CD14-positive monocyte (primary cell): ENCODE results near the gene SUSD1. TPM values are rescaled to one million over a fixed set of nuclear protein-coding genes. Genes with fewer than 3 reads are reported as not detected.
A peak's percentile ranks its signal among the peaks of the same experiment; 100 is the strongest.

Experiments used
- DNase-seq, 3 donors: peaks; one replicate each; pipeline ENCODE4 v3.0.0-alpha.2; 2011 to 2022
- H2AFZ ChIP-seq: 2 replicates; pipeline ENCODE4 v1.6.0; 2012; ENCODE audit warnings: mild to moderate bottlenecking, low read depth, low read length, inconsistent platforms; ENCODE audit not compliant: insufficient read depth, poor library complexity, severe bottlenecking
- H3K27ac ChIP-seq, 2 donors: 1 replicate in 1 of 2; 2 replicates in 1 of 2; pipeline ENCODE4 v1.5.1; 2012 to 2013; ENCODE audit warnings: low read length in 2 of 2, control low read depth in 1 of 2, inconsistent platforms in 1 of 2, low read depth in 1 of 2, mild to moderate bottlenecking in 1 of 2
- H3K27me3 ChIP-seq, 2 donors: one replicate each; pipeline versions ENCODE4 v1.6.0 to v1.6.1; 2011 to 2013; ENCODE audit warnings: low read length in 2 of 2; ENCODE audit not compliant: control insufficient read depth in 2 of 2, insufficient read depth in 2 of 2
- H3K36me3 ChIP-seq, 2 donors: replicated peaks in 1 of 2; 1 replicate in 1 of 2; 2 replicates in 1 of 2; pipeline versions ENCODE4 v1.5.1 to v1.6.1; 2012 to 2013; ENCODE audit warnings: low read length in 2 of 2, control low read depth in 1 of 2, inconsistent platforms in 1 of 2, mild to moderate bottlenecking in 1 of 2; ENCODE audit not compliant: insufficient read depth in 2 of 2, control insufficient read depth in 1 of 2
- H3K4me1 ChIP-seq, 2 donors: 1 replicate in 1 of 2; 2 replicates in 1 of 2; pipeline versions ENCODE4 v1.5.1 to v1.6.1; 2012 to 2013; ENCODE audit warnings: low read length in 2 of 2, control low read depth in 1 of 2, inconsistent platforms in 1 of 2, mild to moderate bottlenecking in 1 of 2, moderate library complexity in 1 of 2; ENCODE audit not compliant: insufficient read depth in 2 of 2, control insufficient read depth in 1 of 2
- H3K4me2 ChIP-seq: replicated peaks from 2 replicates; pipeline ENCODE3; 2012; ENCODE audit warnings: low read length, moderate library complexity, mild to moderate bottlenecking; ENCODE audit not compliant: poor library complexity, severe bottlenecking; ENCODE audit errors: extremely low read depth
- H3K4me3 ChIP-seq, 3 experiments: fragments of 200-600 bp in 1 of 3; sonication (generic) in 1 of 3; replicated peaks in 1 of 3; 1 replicate in 2 of 3; 2 replicates in 1 of 3; pipeline ENCODE4 v1.5.1; 2011 to 2013; ENCODE audit warnings: low read length in 3 of 3, mild to moderate bottlenecking in 3 of 3, control low read depth in 2 of 3, low read depth in 2 of 3, inconsistent platforms in 1 of 3, moderate library complexity in 1 of 3
- H3K79me2 ChIP-seq: 2 replicates; pipeline ENCODE4 v1.6.0; 2012; ENCODE audit warnings: mild to moderate bottlenecking, control low read depth, inconsistent platforms, low read length, moderate library complexity; ENCODE audit not compliant: insufficient read depth
- H3K9ac ChIP-seq: 2 replicates; pipeline ENCODE4 v1.6.0; 2017; ENCODE audit warnings: low read length, mild to moderate bottlenecking; ENCODE audit not compliant: insufficient read depth, poor library complexity, severe bottlenecking
- H3K9me3 ChIP-seq, 2 donors: replicated peaks in 1 of 2; 1 replicate in 1 of 2; 2 replicates in 1 of 2; pipeline versions ENCODE4 v1.5.1 to v1.6.1; 2012 to 2013; ENCODE audit warnings: low read length in 2 of 2, control low read depth in 1 of 2; ENCODE audit not compliant: control insufficient read depth in 1 of 2, insufficient read depth in 1 of 2
- H4K20me1 ChIP-seq: 2 replicates; pipeline ENCODE4 v1.6.0; 2012; ENCODE audit warnings: mild to moderate bottlenecking, low read length, control low read depth, moderate library complexity; ENCODE audit not compliant: insufficient read depth
- H3K27ac Mint-ChIP-seq, 7 donors: one replicate each; pipeline ENCODE4 v1.8.0; 2020; ENCODE audit warnings: mild to moderate bottlenecking in 7 of 7, mixed read lengths in 7 of 7, moderate library complexity in 6 of 7, inconsistent platforms in 2 of 7
- H3K27me3 Mint-ChIP-seq, 3 donors: one replicate each; pipeline ENCODE4 v1.8.0; 2021 to 2022; ENCODE audit warnings: low read depth in 3 of 3, mild to moderate bottlenecking in 3 of 3, mixed read lengths in 3 of 3, moderate library complexity in 3 of 3, inconsistent platforms in 1 of 3
- H3K36me3 Mint-ChIP-seq, 2 donors: one replicate each; pipeline ENCODE4 v1.8.0; 2020; ENCODE audit warnings: mixed read lengths in 2 of 2, inconsistent platforms in 1 of 2, mild to moderate bottlenecking in 1 of 2
- H3K4me1 Mint-ChIP-seq: one replicate; pipeline ENCODE4 v1.8.0; 2020; ENCODE audit warnings: mild to moderate bottlenecking, mixed read lengths
- H3K4me3 Mint-ChIP-seq, 2 donors: one replicate each; pipeline ENCODE4 v1.8.0; 2020; ENCODE audit warnings: mild to moderate bottlenecking in 2 of 2, mixed read lengths in 2 of 2, moderate library complexity in 1 of 2
- H3K9me3 Mint-ChIP-seq, 7 donors: one replicate each; pipeline ENCODE4 v1.8.0; 2020 to 2022; ENCODE audit warnings: mixed read lengths in 7 of 7, mild to moderate bottlenecking in 6 of 7, moderate library complexity in 6 of 7, inconsistent platforms in 2 of 7
- WGBS: methylation state at CpG from one replicate; pipeline ENCODE4 v1.1.5; 2013; ENCODE audit warnings: missing lambda C conversion rate; ENCODE audit not compliant: insufficient coverage; 5-methylcytosine and 5-hydroxymethylcytosine counted together
- intact Hi-C, 2 donors: fragments of 100-400 bp; cut with micrococcal nuclease; formaldehyde crosslinking; loops; one replicate each; pipeline versions ENCODE4 v1.15.0 to v1.15.1; 2023
- polyA plus RNA-seq, 3 donors: library from polyadenylated mRNA; depleted of rRNA in 1 of 3; unstranded in 2 of 3; stranded (reverse) in 1 of 3; fragments of 300-500 nt in 2 of 3; fragments of >200 nt in 1 of 3; fragmentation: Illumina TruSeq in 2 of 3; gene quantifications; 1 replicate in 2 of 3; 2 replicates in 1 of 3; pipeline ENCODE4 v1.2.3, GENCODE V29; 2012 to 2021
- TF ChIP-seq, protein P1 (sequence below): fragments of 200-600 bp; IDR thresholded peaks from one replicate; pipeline ENCODE4 v1.8.0; 2022; ENCODE audit warnings: antibody characterized with exemption, mild to moderate bottlenecking

SUSD1 gene
- polyA plus RNA-seq, 3 donors = 29.1 to 42.3 (median 30.9) TPM

GRCh38 chr9:112031400-112031799 is 143.7 kb downstream of the SUSD1 start:
- H3K4me1 ChIP-seq = peaks cover 9 to 19% of the 10 kb centered on the region in 2 donors
- peak overlapping the region; percentile 1 for H3K4me2 ChIP-seq

DNA sequence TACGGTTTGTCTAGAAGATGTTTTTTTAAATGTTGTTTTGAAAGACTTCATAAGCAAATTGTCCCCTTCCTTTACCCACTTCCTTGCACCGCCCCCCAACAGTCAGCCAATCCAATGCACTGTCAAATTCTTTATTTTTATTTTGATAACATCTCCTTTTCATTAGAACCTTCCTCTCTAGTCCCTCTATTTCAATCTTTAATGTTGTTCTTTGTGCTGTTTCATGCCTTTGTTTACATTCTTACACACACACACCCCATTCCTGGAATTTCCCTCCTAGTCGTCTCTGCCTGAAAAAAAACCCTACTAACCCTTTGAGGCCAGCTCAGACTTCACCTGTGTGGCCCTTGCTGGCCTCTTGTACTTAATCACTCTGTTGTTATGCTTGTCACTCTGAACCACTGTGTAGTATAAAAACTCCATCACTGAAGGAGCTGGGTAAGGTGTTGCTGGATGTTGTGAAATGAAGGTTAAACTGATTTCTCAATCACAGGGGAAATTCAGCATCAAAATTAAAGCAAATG is 145.1 kb downstream of the SUSD1 start:
- peaks cover 22% of the 10 kb centered on the region for H3K4me1 Mint-ChIP-seq
- peaks cover 42 to 46% of the 10 kb centered on the region in 2 donors for H3K36me3 Mint-ChIP-seq
- no peak overlapping the region for H3K4me3 Mint-ChIP-seq
- intact Hi-C loops = no loop called here
- WGBS = no CpG with 5 or more reads among the region's 3 CpGs
- no peak overlapping the region for H3K27ac ChIP-seq
- no peak overlapping the region for H3K9ac ChIP-seq
- no peak for DNase-seq
- H3K27me3 ChIP-seq = no peaks in the 10 kb centered on the region
- no peaks in the 10 kb centered on the region for H3K9me3 ChIP-seq
- peak overlapping the region in 2 of 7 donors; percentile 15 to 28 for H3K27ac Mint-ChIP-seq
- H3K4me3 ChIP-seq = no peak overlapping the region
- no peaks in the 10 kb centered on the region for H3K79me2 ChIP-seq
- H3K36me3 ChIP-seq = peaks cover 5 to 42% of the 10 kb centered on the region in 2 donors
- TF ChIP-seq, protein P1, sequence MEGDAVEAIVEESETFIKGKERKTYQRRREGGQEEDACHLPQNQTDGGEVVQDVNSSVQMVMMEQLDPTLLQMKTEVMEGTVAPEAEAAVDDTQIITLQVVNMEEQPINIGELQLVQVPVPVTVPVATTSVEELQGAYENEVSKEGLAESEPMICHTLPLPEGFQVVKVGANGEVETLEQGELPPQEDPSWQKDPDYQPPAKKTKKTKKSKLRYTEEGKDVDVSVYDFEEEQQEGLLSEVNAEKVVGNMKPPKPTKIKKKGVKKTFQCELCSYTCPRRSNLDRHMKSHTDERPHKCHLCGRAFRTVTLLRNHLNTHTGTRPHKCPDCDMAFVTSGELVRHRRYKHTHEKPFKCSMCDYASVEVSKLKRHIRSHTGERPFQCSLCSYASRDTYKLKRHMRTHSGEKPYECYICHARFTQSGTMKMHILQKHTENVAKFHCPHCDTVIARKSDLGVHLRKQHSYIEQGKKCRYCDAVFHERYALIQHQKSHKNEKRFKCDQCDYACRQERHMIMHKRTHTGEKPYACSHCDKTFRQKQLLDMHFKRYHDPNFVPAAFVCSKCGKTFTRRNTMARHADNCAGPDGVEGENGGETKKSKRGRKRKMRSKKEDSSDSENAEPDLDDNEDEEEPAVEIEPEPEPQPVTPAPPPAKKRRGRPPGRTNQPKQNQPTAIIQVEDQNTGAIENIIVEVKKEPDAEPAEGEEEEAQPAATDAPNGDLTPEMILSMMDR = no peak
- no peaks in the 10 kb centered on the region for H4K20me1 ChIP-seq
- no peak overlapping the region for H3K4me2 ChIP-seq
- H3K9me3 Mint-ChIP-seq = peaks cover 0 to 7% (median 2%) of the 10 kb centered on the region in 7 donors
- H3K27me3 Mint-ChIP-seq = peaks cover 0 to 8% (median 1%) of the 10 kb centered on the region in 3 donors
- H3K4me1 ChIP-seq = peaks cover 9 to 19% of the 10 kb centered on the region in 2 donors
- no peak overlapping the region for H2AFZ ChIP-seq

More at GRCh38 chr9:112031400-112031799, 143.7 kb downstream of the SUSD1 start:
- no peaks in the 10 kb centered on the region for H4K20me1 ChIP-seq
- intact Hi-C loops = no loop called here
- DNase-seq = no peak
- WGBS = no CpG with 5 or more reads among the region's 3 CpGs
- Mint-ChIP-seq H3K27me3 (peaks cover 0 to 5% (median 2%) of the 10 kb centered on the region in 3 donors), H3K4me1 (peaks cover 22% of the 10 kb centered on the region), H3K36me3 (peaks cover 52 to 60% of the 10 kb centered on the region in 2 donors), H3K4me3 (no peak overlapping the region), H3K9me3 (peaks cover 0 to 4% (median 0%) of the 10 kb centered on the region in 7 donors), H3K27ac (no peak overlapping the region)
- no peak overlapping the region for H2AFZ ChIP-seq
- no peaks in the 10 kb centered on the region for H3K9me3 ChIP-seq
- peaks cover 15 to 56% of the 10 kb centered on the region in 2 donors for H3K36me3 ChIP-seq
- H3K79me2 ChIP-seq = no peaks in the 10 kb centered on the region
- H3K27ac ChIP-seq = peak overlapping the region in 1 of 2 donors; percentile 38
- no peak overlapping the region for H3K9ac ChIP-seq
- no peak overlapping the region for H3K4me3 ChIP-seq
- H3K27me3 ChIP-seq = no peaks in the 10 kb centered on the region
- TF ChIP-seq, protein P1 = no peak
